Right hindlimb (tissue), 1 donor: Measurements from ENCODE around the gene SLC29A1.

Experiments used
- DNase-seq: peaks from one replicate; pipeline ENCODE4 v3.0.0-alpha.2; 2018

Gene SLC29A1

DNA sequence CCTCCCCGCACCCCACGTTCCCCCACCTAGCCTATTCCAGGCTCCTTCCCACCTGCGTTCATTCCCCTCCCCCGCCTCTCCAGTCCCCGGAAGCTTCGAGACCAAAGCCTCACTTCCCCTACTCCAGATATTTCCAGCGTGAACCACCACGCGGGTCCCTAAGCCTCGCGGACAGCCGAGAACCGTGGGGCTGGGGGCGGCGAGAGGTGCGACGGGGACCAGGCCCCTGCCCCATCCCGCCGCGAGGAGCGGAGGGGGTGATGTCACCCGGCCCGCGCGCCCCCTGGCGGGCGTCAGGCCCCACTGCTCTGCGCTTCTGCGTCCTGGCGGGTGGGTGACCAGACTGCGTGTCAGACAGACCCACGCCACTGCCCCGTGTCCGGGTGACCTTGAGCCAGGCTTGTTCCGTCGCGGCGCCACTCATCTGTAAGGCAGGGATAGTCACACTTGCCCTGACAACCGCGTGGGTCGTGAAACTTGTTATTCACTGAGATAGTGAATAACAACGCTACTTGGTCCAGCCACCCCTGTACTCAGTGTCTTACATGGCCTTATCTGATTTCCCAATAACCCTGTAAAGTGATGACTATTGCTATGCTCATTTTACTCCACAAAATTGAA, 14.5 kb downstream of the SLC29A1 start:
- DNase-seq: peak; percentile 85

DNA sequence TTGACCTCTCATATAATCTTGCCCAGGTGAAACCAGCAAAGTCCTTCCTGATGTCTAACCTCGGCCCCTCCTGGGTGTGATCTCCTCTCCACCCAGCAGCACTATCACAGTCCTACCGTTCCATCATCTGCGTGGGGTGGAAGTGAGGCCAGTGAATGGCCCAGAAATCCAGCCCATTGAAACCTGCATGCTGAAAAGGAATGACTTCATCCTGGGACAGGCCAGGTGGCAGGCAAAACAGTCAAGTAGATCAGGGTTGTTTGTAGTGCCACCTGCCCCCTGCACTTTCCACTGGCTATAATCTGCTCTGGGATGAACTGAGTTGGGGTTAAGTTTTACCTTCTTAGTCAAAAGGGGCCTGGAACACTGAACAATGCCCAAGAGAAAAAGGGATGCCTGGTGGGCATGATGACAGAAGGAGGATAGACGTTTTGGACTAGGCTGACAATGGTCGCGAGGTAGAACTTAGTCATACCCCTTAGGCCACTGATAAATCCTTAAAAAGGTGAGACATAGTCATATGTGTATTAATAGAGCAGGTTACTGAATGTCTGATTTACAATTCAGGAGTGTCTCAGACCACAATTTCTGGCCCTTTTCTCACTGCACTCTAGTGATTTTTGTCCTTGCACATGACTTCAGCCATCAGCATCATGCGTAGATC, 15.4 kb downstream of the SLC29A1 start:
- DNase-seq: no peak

DNA sequence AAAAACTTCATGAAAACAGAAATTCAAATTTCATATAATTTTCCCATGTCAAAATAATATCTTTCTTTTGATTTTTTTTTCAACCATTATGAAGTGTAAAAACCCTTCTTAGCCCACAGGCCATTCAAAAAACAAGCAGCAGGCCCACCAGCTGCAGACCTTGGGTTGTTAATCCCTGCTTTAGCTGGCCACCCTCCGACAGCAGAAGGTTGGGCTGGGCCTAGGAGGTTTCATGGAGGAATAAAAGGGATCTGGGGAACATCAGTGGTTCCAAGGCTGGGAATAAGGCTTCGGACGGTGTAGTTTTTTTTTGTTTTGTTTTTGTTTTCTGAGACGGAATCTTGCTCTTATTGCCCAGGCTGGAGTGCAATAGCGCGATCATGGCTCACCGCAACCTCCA, 19.9 kb downstream of the SLC29A1 start:
- DNase-seq: no peak

DNA sequence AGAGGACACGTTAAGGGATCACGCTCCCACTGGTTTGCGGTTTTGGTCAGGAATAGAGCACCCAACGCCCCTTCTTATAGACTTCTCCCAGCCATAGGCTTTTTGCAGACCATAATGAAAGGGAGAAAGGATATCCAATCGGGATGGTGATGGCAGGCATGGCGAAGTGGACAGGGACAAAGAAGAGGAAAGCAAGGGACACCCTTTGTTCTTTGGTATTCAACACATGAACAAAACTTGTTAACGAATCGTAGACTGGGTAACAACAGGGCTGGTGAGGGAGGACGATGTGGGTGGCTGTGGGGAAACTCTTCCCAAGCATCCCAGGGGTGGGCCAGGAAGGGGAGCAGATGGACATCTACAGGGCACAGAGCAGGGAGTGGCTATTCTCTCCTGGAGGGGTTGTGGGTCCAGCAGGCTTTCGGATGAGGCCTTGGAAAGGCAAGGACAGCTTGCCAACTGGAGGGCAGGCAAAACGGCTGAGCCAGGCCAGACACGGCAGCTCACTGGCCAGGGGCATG, 22.1 kb downstream of the SLC29A1 start:
- no peak for DNase-seq

DNA sequence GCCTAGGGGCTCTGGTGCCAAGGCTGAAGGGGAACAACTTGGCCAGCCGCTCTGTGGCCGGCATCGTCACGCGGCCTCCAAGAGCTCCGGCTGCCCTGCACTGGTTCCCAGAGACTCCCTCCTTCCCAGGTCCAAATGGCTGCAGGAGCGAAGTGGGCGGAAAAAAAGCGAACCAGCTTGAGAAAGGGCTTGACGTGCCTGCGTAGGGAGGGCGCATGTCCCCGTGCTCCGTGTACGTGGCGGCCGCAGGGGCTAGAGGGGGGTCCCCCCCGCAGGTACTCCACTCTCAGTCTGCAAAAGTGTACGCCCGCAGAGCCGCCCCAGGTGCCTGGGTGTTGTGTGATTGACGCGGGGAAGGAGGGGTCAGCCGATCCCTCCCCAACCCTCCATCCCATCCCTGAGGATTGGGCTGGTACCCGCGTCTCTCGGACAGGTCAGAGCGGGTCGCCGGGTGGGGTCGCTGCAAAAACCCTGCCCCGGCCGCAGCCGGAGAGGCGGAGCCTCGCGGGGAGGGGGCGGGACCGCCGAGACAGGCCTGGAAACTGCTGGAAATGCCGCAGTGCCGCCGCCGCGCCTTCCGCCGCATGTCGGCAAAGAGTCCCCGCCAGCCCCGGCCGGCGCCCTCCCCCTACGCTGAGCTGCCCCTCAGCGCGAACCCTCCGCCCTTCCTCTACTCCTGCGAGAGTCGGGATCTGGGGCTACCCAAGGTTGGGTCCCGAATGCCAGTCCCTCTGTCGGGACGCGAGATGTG, 22.7 kb downstream of the SLC29A1 start:
- peak; percentile 93 for DNase-seq

DNA sequence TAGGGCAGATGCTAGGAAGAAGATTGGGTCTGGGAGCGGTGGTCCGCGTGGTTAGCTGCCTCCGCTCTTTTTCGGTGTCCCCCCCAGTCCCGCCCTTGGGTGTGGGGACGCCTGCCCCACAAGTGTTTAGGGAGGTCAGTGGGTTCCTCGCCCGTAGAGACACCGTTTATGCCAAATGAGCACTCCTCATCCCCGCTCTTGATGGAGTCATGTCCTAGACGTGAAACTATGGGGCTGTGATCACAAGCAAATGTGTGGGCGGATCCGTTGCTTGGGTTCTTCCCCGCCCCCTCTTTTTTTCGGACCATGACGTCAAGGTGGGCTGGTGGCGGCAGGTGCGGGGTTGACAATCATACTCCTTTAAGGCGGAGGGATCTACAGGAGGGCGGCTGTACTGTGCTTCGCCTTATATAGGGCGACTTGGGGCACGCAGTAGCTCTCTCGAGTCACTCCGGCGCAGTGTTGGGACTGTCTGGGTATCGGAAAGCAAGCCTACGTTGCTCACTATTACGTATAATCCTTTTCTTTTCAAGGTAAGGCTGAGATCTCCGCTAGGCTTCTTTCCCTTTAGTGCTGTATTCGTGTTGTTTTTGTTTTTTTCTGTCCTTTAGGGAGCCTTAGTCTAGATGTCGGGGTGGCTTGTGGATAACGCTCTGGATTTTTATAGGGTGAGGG, 23.4 kb downstream of the SLC29A1 start, which contains the start of gene HSP90AB1:
Gene HSP90AB1, plus strand, starts transcription at position 439 of the 675 bp plus-strand sequence. CDS start 1,529 bp downstream, outside the sequence.
- peak; percentile 95 for DNase-seq

DNA sequence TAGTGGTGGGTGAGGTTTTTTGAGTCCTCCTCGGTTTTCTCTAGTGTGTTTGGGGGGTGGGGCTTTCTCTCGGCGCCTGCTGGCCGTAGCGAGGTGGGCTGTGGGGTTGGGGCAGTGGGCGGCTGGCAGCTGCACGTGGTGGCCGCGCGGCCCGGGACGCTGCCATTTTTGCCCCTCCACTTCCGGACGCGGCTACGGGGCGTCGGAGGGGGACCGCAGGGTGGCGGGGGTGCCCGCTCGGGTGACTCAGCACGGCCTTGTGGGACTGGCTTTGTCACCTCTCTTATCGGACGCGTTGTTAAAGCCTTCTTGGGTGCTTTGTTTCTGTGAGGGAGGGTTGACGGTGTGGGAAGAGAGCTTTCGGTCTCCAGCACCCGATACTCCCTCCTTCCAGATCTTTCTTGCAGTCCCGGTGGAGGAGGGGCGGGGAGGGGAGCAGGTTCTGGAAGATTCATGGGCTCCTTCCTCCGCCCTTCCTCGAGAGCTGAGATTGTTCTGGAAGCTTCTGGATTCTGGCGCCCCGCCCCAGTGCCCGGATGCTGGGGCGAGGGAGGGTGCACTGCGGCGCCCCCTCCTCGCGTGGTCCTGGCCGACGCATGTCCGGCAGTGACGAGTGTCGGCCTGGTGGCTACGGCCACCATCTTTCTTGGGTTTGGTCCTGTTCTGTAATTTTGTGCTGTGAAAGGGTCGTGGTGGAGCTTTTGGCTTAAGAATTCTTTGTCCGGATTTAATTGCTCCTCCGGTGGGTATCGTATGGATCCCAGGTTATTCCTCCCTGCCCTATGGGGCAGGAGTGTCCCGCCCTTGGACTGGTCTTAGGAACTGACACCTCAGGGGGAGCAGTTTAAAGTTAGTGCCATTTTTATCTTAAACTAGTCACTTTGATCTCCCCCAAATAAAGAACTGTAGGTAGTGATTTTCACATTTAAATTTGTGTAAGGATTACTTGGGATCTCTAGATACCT, 24.2 kb downstream of the SLC29A1 start:
- peak; percentile 77 for DNase-seq

DNA sequence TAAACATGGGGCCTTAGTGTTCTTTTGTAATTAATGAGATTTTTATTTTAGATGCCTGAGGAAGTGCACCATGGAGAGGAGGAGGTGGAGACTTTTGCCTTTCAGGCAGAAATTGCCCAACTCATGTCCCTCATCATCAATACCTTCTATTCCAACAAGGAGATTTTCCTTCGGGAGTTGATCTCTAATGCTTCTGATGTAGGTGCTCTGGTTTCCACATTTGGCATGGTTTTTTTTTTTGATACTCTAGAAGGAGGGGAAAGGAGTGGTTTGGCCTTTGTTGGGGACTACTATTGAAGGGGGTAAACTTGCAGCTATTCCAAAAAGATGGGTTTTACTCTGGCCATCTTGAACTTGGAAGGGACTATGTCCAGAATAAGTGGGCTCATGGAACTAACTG, 25.2 kb downstream of the SLC29A1 start:
- no peak for DNase-seq

DNA sequence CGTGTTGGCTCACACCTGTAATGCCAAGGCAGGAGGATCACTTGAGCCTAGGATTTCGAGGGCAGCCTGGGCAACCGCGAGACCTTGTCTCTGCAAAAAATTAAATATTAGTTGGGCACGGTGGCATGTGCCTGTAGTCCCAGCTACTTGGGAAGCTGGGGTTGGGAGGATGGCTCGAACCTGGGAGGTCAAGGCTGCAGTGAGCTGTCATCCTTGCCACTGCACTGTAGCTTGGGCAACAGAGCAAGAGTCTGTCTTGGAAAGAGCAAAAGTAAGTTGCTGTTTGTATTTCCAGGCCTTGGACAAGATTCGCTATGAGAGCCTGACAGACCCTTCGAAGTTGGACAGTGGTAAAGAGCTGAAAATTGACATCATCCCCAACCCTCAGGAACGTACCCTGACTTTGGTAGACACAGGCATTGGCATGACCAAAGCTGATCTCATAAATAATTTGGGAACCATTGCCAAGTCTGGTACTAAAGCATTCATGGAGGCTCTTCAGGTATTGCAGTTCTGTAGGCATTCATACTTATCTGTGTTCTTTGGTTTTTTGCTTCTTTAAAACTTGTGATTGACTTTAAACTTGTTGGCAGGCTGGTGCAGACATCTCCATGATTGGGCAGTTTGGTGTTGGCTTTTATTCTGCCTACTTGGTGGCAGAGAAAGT, 25.8 kb downstream of the SLC29A1 start:
- DNase-seq: no peak

DNA sequence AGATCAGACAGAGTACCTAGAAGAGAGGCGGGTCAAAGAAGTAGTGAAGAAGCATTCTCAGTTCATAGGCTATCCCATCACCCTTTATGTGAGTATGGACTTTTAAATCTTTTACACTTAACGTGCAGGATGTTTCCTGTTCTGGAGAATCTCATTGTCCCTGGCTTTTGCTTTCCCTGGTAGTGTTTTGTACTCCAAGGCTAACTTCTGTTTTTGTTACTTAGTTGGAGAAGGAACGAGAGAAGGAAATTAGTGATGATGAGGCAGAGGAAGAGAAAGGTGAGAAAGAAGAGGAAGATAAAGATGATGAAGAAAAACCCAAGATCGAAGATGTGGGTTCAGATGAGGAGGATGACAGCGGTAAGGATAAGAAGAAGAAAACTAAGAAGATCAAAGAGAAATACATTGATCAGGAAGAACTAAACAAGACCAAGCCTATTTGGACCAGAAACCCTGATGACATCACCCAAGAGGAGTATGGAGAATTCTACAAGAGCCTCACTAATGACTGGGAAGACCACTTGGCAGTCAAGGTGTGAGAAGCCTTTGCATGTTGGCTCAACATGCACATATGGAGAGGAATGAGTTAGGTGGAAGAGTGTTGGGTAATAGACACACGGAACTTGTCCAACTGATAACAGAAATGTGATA, 26.8 kb downstream of the SLC29A1 start:
- DNase-seq: no peak

DNA sequence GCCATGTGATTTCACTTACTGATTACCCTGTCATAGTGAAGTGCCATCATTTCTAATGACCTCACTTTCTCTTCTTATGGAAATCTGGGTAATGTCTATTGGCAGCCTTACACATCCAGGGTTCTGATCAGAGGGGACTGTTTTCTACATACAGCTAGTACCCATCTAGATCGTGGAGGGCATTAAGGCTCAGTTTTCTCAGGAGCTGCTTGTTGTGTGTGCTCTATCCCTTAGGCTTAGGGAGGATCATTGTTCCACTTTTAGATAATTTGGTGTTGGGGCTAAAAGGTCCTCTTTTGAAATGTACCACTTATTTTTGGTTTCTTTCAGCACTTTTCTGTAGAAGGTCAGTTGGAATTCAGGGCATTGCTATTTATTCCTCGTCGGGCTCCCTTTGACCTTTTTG, 27.3 kb downstream of the SLC29A1 start:
- no peak for DNase-seq

DNA sequence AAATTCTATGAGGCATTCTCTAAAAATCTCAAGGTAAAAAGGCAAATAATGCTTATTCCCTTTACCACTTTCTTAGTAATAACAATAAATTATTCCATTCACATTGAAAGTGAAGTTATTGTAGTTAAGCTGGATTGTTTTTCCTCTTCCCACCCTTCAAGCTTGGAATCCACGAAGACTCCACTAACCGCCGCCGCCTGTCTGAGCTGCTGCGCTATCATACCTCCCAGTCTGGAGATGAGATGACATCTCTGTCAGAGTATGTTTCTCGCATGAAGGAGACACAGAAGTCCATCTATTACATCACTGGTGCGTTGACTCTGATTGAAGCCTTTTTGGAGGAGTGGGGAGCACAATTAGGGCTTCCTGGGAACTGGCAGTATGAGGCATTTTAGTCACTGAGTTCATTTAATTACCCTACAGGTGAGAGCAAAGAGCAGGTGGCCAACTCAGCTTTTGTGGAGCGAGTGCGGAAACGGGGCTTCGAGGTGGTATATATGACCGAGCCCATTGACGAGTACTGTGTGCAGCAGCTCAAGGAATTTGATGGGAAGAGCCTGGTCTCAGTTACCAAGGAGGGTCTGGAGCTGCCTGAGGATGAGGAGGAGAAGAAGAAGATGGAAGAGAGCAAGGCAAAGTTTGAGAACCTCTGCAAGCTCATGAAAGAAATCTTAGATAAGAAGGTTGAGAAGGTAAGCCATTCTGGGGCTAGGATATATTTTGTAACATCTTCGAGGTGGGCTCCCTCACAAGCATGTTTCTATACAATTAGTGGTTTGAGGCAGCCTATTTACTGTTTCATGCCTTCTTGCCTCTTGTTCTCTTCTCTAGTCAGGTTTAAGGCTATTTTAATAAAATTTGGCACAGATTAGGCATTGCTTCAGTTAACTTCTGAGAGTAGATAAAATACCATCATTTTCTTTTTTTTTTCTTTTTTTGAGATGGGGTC, 28.5 kb downstream of the SLC29A1 start:
- DNase-seq: no peak

DNA sequence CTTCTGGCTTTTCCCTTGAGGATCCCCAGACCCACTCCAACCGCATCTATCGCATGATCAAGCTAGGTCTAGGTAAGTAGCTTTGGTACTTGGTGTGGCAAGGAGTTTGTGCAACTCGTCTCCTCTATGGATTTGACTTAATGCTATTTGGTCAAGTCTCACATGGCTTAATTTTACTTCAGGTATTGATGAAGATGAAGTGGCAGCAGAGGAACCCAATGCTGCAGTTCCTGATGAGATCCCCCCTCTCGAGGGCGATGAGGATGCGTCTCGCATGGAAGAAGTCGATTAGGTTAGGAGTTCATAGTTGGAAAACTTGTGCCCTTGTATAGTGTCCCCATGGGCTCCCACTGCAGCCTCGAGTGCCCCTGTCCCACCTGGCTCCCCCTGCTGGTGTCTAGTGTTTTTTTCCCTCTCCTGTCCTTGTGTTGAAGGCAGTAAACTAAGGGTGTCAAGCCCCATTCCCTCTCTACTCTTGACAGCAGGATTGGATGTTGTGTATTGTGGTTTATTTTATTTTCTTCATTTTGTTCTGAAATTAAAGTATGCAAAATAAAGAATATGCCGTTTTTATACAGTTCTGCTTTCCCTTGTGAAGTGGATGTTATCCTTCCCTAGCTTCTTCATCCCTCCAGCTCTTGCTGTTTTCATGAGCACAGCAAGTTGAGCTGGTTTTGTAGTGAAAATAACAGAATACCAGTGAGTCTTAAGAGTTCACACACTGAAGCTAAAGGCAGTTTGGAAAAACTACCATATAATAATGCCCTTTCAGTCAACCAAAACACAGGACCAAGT, 30.1 kb downstream of the SLC29A1 start:
- DNase-seq: no peak

DNA sequence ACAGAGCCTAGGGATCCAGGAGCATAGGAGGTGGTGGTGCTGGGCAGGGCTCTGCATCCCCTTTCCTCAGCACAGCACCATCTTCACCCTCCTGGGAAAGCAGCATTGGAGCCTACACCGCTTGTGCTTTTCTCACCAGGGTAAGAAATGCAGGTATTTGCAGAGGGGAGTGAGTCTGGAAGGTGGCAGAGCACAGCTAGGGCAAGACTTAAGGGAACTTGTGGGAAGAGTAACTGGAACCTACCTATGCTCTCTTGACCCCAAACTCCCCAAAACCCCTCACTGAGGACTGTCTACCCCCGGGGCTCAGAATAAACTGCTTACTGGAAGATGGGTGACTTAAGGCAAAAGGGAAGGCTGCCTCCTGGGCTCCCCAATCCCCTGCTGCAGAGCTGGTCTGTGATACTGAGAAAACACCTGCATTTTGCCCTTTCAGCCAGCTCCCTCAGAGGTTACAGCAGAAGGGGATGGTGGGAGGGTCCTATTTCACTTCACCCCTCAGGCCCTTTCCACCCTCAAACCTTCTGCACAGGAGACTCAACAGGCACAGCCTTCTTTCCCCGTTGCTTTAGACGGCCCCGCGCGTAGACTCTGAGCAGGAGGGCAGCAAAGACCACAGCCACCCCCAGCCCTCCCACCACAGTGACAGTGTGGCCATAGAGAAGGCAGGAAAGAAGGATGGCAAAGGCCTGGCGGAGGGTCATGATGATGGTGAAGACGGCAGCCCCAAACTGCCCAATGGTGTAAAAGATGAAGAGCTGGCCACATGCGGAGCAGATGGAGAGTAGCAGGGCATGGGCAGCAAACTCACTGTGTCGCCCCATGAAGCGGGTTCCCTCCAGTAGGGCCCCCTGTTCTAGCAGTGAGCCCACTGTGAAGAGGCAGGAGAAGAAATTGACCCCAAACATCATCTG, 31.1 kb downstream of the SLC29A1 start:
- DNase-seq: no peak

DNA sequence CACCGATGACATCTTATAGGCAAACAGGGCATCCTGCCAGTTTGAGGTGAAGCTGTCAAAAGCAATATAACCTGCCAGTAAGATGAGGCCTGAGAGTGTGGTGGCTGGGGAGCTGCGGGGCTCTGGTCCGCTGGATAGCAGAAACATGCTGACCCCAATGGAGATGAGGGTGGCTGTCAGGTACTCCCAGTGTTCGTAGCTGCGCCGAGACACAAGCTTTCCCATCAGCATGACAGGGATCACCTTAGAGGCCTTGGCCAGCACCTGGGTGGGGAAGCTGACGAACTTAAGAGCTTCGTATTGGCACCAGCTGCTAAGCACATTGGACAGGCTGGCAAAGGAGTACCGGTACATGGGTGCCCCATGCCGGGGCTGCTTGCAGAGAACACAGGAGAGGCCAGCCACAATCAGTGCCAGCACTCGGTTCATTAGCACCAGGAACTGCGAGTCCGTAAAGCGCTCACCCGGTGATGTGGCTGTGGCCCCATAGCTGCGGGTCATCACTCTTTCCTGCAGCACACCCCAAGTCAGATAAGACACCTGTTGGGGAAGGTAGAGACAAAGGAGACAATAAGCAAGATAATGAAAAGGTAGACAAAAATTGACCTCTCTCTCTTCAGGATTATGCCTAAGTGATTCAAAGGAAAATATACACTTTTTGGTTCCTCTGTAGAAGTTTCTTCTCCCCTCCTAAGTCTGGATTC, 31.9 kb downstream of the SLC29A1 start:
- no peak for DNase-seq

DNA sequence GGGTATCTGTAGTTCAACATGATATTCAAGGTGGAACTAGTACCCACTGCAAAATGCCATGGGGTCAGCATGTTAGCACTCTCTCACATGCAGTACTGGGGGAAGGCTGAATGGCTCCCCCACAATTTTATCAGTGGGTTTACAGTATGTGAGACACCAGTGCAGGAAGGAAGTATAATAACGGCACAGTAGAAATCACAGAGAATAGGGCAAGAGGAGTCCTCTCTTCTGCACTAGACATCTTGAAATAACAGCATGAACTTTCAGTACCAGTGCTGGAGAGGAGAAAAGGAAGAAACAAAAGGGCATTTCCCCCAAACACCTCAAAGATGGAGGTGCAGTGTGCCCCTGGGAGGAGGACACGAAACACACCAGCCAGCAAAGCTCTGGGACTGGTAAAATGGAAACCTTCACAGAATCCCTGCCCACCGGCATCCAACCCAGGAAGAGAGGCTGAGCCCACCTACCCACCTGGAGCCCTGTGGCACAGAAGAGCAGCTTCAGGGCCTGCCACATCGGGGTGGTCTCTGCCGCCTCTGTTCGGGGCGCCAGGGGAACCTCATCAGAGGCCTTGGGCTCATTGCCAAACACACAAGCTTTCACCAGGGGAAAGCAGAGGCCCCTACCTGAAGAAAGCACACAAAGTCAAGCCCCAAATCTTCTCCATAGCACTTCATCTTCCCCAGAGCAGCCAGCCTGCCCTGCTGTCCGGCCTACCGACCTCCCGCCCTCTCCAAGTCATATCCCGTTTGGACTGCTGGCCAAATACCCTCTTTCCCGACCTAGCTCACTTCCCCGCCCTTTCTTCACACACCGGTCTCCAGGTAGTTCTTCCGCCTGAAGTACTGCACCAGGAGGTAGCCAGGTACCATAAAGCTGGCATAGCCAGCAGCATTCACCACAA, 32.7 kb downstream of the SLC29A1 start:
- no peak for DNase-seq
